Activated T-cell treated with anti-CD3 and anti-CD28 coated beads for 4 hours (primary cell): ENCODE measurements around the gene MPDZ.

ENCODE experiments used
- DNase-seq: peaks from one replicate; pipeline ENCODE4 v3.0.0-alpha.2; 2020

Gene MPDZ

GRCh38 chr9:13279284-13280141 is at the start of gene MPDZ:
Gene MPDZ, minus strand, starts transcription at chr9:13279692. Its CDS starts 29,377 bp downstream, at chr9:13250315.
- no peak for DNase-seq

GRCh38 chr9:13324988-13325387 is 45.5 kb upstream of the MPDZ start:
- DNase-seq: no peak

GRCh38 chr9:13322828-13323550 is 43.5 kb upstream of the MPDZ start:
- DNase-seq: no peak

GRCh38 chr9:13318027-13318426 is 38.5 kb upstream of the MPDZ start:
- DNase-seq: no peak

- no peak for DNase-seq
Observed at GRCh38 chr9:13296972-13297371, 17.5 kb upstream of the MPDZ start.

GRCh38 chr9:13295556-13295955 is 16.1 kb upstream of the MPDZ start:
- DNase-seq: no peak

GRCh38 chr9:13292782-13293181 is 13.3 kb upstream of the MPDZ start:
- DNase-seq: no peak

GRCh38 chr9:13292158-13292557 is 12.7 kb upstream of the MPDZ start:
- no peak for DNase-seq

GRCh38 chr9:13291718-13292117 is 12.2 kb upstream of the MPDZ start:
- DNase-seq: no peak

- DNase-seq: no peak
Observed at GRCh38 chr9:13284011-13284410, 4.5 kb upstream of the MPDZ start.

- DNase-seq: no peak
Observed at GRCh38 chr9:13282998-13283397, 3.5 kb upstream of the MPDZ start.

- no peak for DNase-seq
Observed at GRCh38 chr9:13281356-13282016, 2.0 kb upstream of the MPDZ start.

GRCh38 chr9:13278368-13279246 is 885 bp downstream of the MPDZ start:
- no peak for DNase-seq

GRCh38 chr9:13278023-13278367 is 1.5 kb downstream of the MPDZ start:
- DNase-seq: no peak

GRCh38 chr9:13274886-13275641 is 4.4 kb downstream of the MPDZ start:
- DNase-seq: no peak

- no peak for DNase-seq
Observed at GRCh38 chr9:13270734-13271133, 8.8 kb downstream of the MPDZ start.

GRCh38 chr9:13269589-13270452 is 9.7 kb downstream of the MPDZ start:
- DNase-seq: no peak

GRCh38 chr9:13268469-13268868 is 11.0 kb downstream of the MPDZ start:
- no peak for DNase-seq

- no peak for DNase-seq
Observed at GRCh38 chr9:13267743-13268142, 11.7 kb downstream of the MPDZ start.

- DNase-seq: no peak
Observed at GRCh38 chr9:13266167-13266566, 13.3 kb downstream of the MPDZ start.

GRCh38 chr9:13264788-13265187 is 14.7 kb downstream of the MPDZ start:
- DNase-seq: no peak
